ENCODE results near the gene APLP2. TPM values are rescaled to one million over a fixed set of nuclear protein-coding genes. Genes with fewer than 3 reads are reported as not detected.
A peak's percentile ranks its signal among the peaks of the same experiment; 100 is the strongest.

The APLP2 gene
- polyA plus RNA-seq, 3 donors: 486 to 622 (median 591) TPM

DNA sequence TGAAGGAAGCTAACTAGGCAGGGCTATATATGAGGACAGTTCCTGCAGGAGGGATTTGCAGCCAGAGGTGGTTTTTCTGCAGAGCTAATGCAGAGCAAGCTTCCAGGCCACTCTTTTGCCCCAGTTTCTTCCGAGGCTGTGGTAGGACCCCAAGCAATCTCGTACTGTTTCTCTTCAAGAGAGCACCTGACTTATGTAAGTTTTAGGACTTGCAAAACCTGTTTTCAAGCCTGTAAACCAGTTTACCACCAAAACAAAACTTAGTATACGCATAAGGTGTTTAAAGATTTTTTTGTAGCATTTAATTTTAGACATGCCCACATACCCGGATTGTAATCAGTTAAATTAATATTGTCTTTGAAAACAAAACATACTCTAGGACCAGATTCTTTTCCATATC lies 7.7 kb upstream of the APLP2 start:
- no peak for TF ChIP-seq CTCF (IDR thresholded peaks at IDR 0.05)
- H3K27me3 ChIP-seq (ENCODE audit: control insufficient read depth in 2 of 2, insufficient read depth in 2 of 2, low read length in 2 of 2): no peaks in the 10 kb centered on the region
- no peak overlapping the region for H3K27ac ChIP-seq (ENCODE audit: low read depth in 1 of 2, low read length in 2 of 2)
- peaks cover 24% of the 10 kb centered on the region for H3K4me1 Mint-ChIP-seq
- H3K4me1 ChIP-seq (ENCODE audit: control insufficient read depth in 1 of 2, insufficient read depth in 2 of 2, low read length in 2 of 2): peaks cover 10 to 16% of the 10 kb centered on the region in 2 donors
- intact Hi-C loops (cut with micrococcal nuclease): loop anchor here in 1 of 2 donors (10.0 kb wide), 1 partner anchor 137 kb away; no protein-coding TSS in a partner anchor
- peaks cover 0 to 4% (median 0%) of the 10 kb centered on the region in 7 donors for H3K9me3 Mint-ChIP-seq
- H3K4me3 Mint-ChIP-seq: no peak overlapping the region
- no peaks in the 10 kb centered on the region for H4K20me1 ChIP-seq (ENCODE audit: insufficient read depth, low read length)
- no peak overlapping the region for H3K4me2 ChIP-seq (replicated peaks; ENCODE audit: extremely low read depth, low read length, poor library complexity, severe bottlenecking)
- H3K4me3 ChIP-seq (replicated peaks in 1 of 3; ENCODE audit: low read depth in 2 of 3, low read length in 3 of 3): no peak overlapping the region
- H3K36me3 Mint-ChIP-seq: no peaks in the 10 kb centered on the region
- H3K79me2 ChIP-seq (ENCODE audit: insufficient read depth, low read length): no peaks in the 10 kb centered on the region
- WGBS (ENCODE audit: insufficient coverage): 100% methylated on average over 1 of the region's 4 CpGs
- H3K9ac ChIP-seq (ENCODE audit: insufficient read depth, low read length, poor library complexity, severe bottlenecking): no peak overlapping the region
- H3K27me3 Mint-ChIP-seq (ENCODE audit: low read depth in 3 of 3): peaks cover 0 to 3% (median 1%) of the 10 kb centered on the region in 3 donors
- H2AFZ ChIP-seq (ENCODE audit: insufficient read depth, low read depth, low read length, poor library complexity, severe bottlenecking): no peak overlapping the region
- peak overlapping the region in 2 of 7 donors; percentile 10 to 81 for H3K27ac Mint-ChIP-seq
- H3K36me3 ChIP-seq (replicated peaks in 1 of 2; ENCODE audit: control insufficient read depth in 1 of 2, insufficient read depth in 2 of 2, low read length in 2 of 2): no peaks in the 10 kb centered on the region
- no peak for DNase-seq
- no peaks in the 10 kb centered on the region for H3K9me3 ChIP-seq (replicated peaks in 1 of 2; ENCODE audit: control insufficient read depth in 1 of 2, insufficient read depth in 1 of 2, low read length in 2 of 2)

- no peaks in the 10 kb centered on the region for H3K36me3 ChIP-seq (replicated peaks in 1 of 2; ENCODE audit: control insufficient read depth in 1 of 2, insufficient read depth in 2 of 2, low read length in 2 of 2)
- H3K9me3 ChIP-seq (replicated peaks in 1 of 2; ENCODE audit: control insufficient read depth in 1 of 2, insufficient read depth in 1 of 2, low read length in 2 of 2): no peaks in the 10 kb centered on the region
- no peak overlapping the region for H3K4me3 Mint-ChIP-seq
- intact Hi-C loops (cut with micrococcal nuclease): loop anchor here in 1 of 2 donors (10.0 kb wide), 1 partner anchor 139 kb away; no protein-coding TSS in a partner anchor
- H3K4me2 ChIP-seq (replicated peaks; ENCODE audit: extremely low read depth, low read length, poor library complexity, severe bottlenecking): no peak overlapping the region
- H3K4me1 Mint-ChIP-seq: peaks cover 36% of the 10 kb centered on the region
- no peaks in the 10 kb centered on the region for H3K79me2 ChIP-seq (ENCODE audit: insufficient read depth, low read length)
- WGBS (ENCODE audit: insufficient coverage): no CpG with 5 or more reads among the region's 2 CpGs
- no peaks in the 10 kb centered on the region for H3K36me3 Mint-ChIP-seq
- no peak for TF ChIP-seq CTCF (IDR thresholded peaks at IDR 0.05)
- peaks cover 17 to 23% of the 10 kb centered on the region in 2 donors for H3K4me1 ChIP-seq (ENCODE audit: control insufficient read depth in 1 of 2, insufficient read depth in 2 of 2, low read length in 2 of 2)
- no peak for DNase-seq
- H3K27ac ChIP-seq (ENCODE audit: low read depth in 1 of 2, low read length in 2 of 2): no peak overlapping the region
- no peak overlapping the region for H2AFZ ChIP-seq (ENCODE audit: insufficient read depth, low read depth, low read length, poor library complexity, severe bottlenecking)
- H4K20me1 ChIP-seq (ENCODE audit: insufficient read depth, low read length): no peaks in the 10 kb centered on the region
- H3K9me3 Mint-ChIP-seq: peaks cover 0 to 4% (median 0%) of the 10 kb centered on the region in 7 donors
- H3K9ac ChIP-seq (ENCODE audit: insufficient read depth, low read length, poor library complexity, severe bottlenecking): no peak overlapping the region
- H3K27ac Mint-ChIP-seq: no peak overlapping the region
- peaks cover 0 to 3% (median 1%) of the 10 kb centered on the region in 3 donors for H3K27me3 Mint-ChIP-seq (ENCODE audit: low read depth in 3 of 3)
- H3K27me3 ChIP-seq (ENCODE audit: control insufficient read depth in 2 of 2, insufficient read depth in 2 of 2, low read length in 2 of 2): no peaks in the 10 kb centered on the region
- H3K4me3 ChIP-seq (replicated peaks in 1 of 3; ENCODE audit: low read depth in 2 of 3, low read length in 3 of 3): no peak overlapping the region
Measured at GRCh38 chr11:130063451-130063850, 6.2 kb upstream of the APLP2 start.
